IMR-90 (cell line): Measurements from ENCODE around the gene ITLN1. TPM values are rescaled to one million over a fixed set of nuclear protein-coding genes. Genes with fewer than 3 reads are reported as not detected.
"Not testable (repeated sequence)": the region's sequence is repeated elsewhere in the genome, so short reads cannot be mapped to it uniquely, and the experiment has no call there.

ENCODE experiments used
- ATAC-seq: fragments of 200-7000 bp; cut with Tn5 transposase; 2 replicates; pipeline ENCODE4 v1.9.1; 2020; ENCODE audit warnings: low read depth, mild to moderate bottlenecking, moderate library complexity
- BruUV-seq: library from RNA; stranded (reverse); fragments of 400-500 nt; replicated peaks from 2 replicates; lab custom pipeline; 2021; lab: Mats Ljungman, UMichigan
- CTCF ChIA-PET: fragments of 300-600 bp; formaldehyde crosslinking; extraction: SDS; loops from one replicate; lab custom pipeline; 2021; ENCODE audit warnings: antibody characterized with exemption; lab: Yijun Ruan, JAX
- POLR2A ChIA-PET: fragments of 300-600 bp; sonication (Branson Sonifier 250); formaldehyde crosslinking; loops from one replicate; lab custom pipeline; 2022; ENCODE audit warnings: antibody characterized with exemption; ENCODE audit not compliant: unreplicated experiment; lab: Charles Lee
- DNase-seq: peaks from one replicate; pipeline ENCODE4 v3.0.0; 2013
- H2AFZ ChIP-seq: replicated peaks from 2 replicates; pipeline ENCODE3; 2013; ENCODE audit warnings: low read length, mild to moderate bottlenecking; ENCODE audit not compliant: poor library complexity
- H2AK5ac ChIP-seq: 2 replicates; pipeline ENCODE4 v1.6.1; 2013; ENCODE audit warnings: low read depth, low read length, inconsistent platforms
- H2AK9ac ChIP-seq: replicated peaks from 2 replicates; pipeline ENCODE3; 2013; ENCODE audit warnings: mild to moderate bottlenecking, low read depth, low read length, moderate library complexity; ENCODE audit not compliant: poor library complexity
- H2BK120ac ChIP-seq: 2 replicates; pipeline ENCODE4 v1.6.1; 2013; ENCODE audit warnings: low read depth, low read length, inconsistent platforms
- H2BK15ac ChIP-seq: 3 replicates; pipeline ENCODE4 v1.6.1; 2013; ENCODE audit warnings: low read depth, low read length, inconsistent platforms
- H2BK20ac ChIP-seq: 2 replicates; pipeline ENCODE4 v1.6.1; 2013; ENCODE audit warnings: low read depth, mild to moderate bottlenecking, inconsistent platforms, low read length, moderate library complexity
- H2BK5ac ChIP-seq: 2 replicates; pipeline ENCODE4 v1.6.1; 2013; ENCODE audit warnings: mild to moderate bottlenecking, low read depth, low read length, inconsistent platforms; ENCODE audit not compliant: poor library complexity, severe bottlenecking
- H3K14ac ChIP-seq: replicated peaks from 2 replicates; pipeline ENCODE4 v1.6.1; 2013; ENCODE audit warnings: low read depth, low read length, inconsistent platforms
- H3K18ac ChIP-seq: 2 replicates; pipeline ENCODE4 v1.6.1; 2013; ENCODE audit warnings: low read depth, low read length, control low read depth
- H3K23ac ChIP-seq: 2 replicates; pipeline ENCODE4 v1.6.1; 2013; ENCODE audit warnings: low read depth, low read length, inconsistent platforms
- H3K27ac ChIP-seq: 2 replicates; pipeline ENCODE4 v1.5.1; 2013; ENCODE audit warnings: mild to moderate bottlenecking, control low read depth, low read length; ENCODE audit not compliant: insufficient read depth
- H3K27me3 ChIP-seq: 2 replicates; pipeline ENCODE4 v1.6.1; 2013; ENCODE audit warnings: low read length; ENCODE audit not compliant: control insufficient read depth, insufficient read depth
- H3K36me3 ChIP-seq: 2 replicates; pipeline ENCODE4 v1.6.1; 2013; ENCODE audit warnings: low read length, mixed read lengths; ENCODE audit not compliant: control insufficient read depth, insufficient read depth
- H3K4ac ChIP-seq: 2 replicates; pipeline ENCODE4 v1.6.1; 2013; ENCODE audit warnings: low read depth, low read length, inconsistent platforms
- H3K4me1 ChIP-seq: 2 replicates; pipeline ENCODE4 v1.6.1; 2013; ENCODE audit warnings: low read length, mixed read lengths; ENCODE audit not compliant: control insufficient read depth, insufficient read depth
- H3K4me2 ChIP-seq: 2 replicates; pipeline ENCODE4 v1.6.1; 2013; ENCODE audit warnings: low read depth, mild to moderate bottlenecking, control low read depth, low read length, moderate library complexity
- H3K4me3 ChIP-seq: 2 replicates; pipeline ENCODE4 v1.5.1; 2013; ENCODE audit warnings: low read depth, mild to moderate bottlenecking, control low read depth, low read length, moderate library complexity; ENCODE audit not compliant: insufficient read depth
- H3K56ac ChIP-seq: 2 replicates; pipeline ENCODE4 v1.6.1; 2013; ENCODE audit warnings: low read length, inconsistent platforms; ENCODE audit not compliant: insufficient read depth; ENCODE audit errors: extremely low read depth
- H3K79me1 ChIP-seq, 2 experiments: 2 replicates each; pipeline ENCODE4 v1.6.1; 2013; ENCODE audit warnings: low read length in 2 of 2, inconsistent platforms in 1 of 2, low read depth in 1 of 2
- H3K9ac ChIP-seq: 2 replicates; pipeline ENCODE4 v1.6.1; 2013; ENCODE audit warnings: low read depth, low read length, control low read depth
- H3K9me1 ChIP-seq: 2 replicates; pipeline ENCODE4 v1.6.1; 2013; ENCODE audit warnings: low read length, inconsistent platforms; ENCODE audit not compliant: insufficient read depth
- H3K9me3 ChIP-seq: 2 replicates; pipeline ENCODE4 v1.6.1; 2013; ENCODE audit warnings: low read length; ENCODE audit not compliant: control insufficient read depth, insufficient read depth
- H4K20me1 ChIP-seq: 2 replicates; pipeline ENCODE4 v1.6.1; 2013; ENCODE audit warnings: low read length, inconsistent platforms; ENCODE audit not compliant: insufficient read depth
- H4K5ac ChIP-seq: 2 replicates; pipeline ENCODE4 v1.6.1; 2013; ENCODE audit warnings: mild to moderate bottlenecking, low read depth, low read length, control low read depth
- H4K8ac ChIP-seq, 2 experiments: 2 replicates each; pipeline ENCODE4 v1.6.1; 2013; ENCODE audit warnings: low read depth in 2 of 2, low read length in 2 of 2, control low read depth in 1 of 2, inconsistent platforms in 1 of 2
- H4K91ac ChIP-seq: 2 replicates; pipeline ENCODE4 v1.6.1; 2013; ENCODE audit warnings: low read depth, low read length, inconsistent platforms; ENCODE audit not compliant: insufficient read depth
- FOS ChIP-seq: fragments of 150-350 bp; IDR thresholded peaks from 2 replicates; pipeline ENCODE4 v1.6.1; 2016; ENCODE audit warnings: low read depth, low read length
- MAFK ChIP-seq: IDR thresholded peaks from 2 replicates; pipeline ENCODE4 v1.6.1; 2012; ENCODE audit warnings: low read depth, low read length, improper control_type of control experiment
- MXI1 ChIP-seq: IDR thresholded peaks from 2 replicates; pipeline ENCODE4 v1.6.1; 2012; ENCODE audit warnings: low read depth, mild to moderate bottlenecking, low read length, moderate library complexity, borderline replicate concordance
- USF2 ChIP-seq: fragments of 150-350 bp; IDR thresholded peaks from 2 replicates; pipeline ENCODE4 v1.6.1; 2017; ENCODE audit warnings: mild to moderate bottlenecking, antibody characterized with exemption, low read length, low read depth
- WGBS, 2 experiments: methylation state at CpG; one replicate each; pipeline versions ENCODE4 v1.1.5 to v1.1.7; 2013; ENCODE audit warnings: missing lambda C conversion rate in 2 of 2; ENCODE audit not compliant: insufficient read length in 1 of 2; ENCODE audit errors: extremely low coverage in 2 of 2; 5-methylcytosine and 5-hydroxymethylcytosine counted together
- dilution Hi-C: fragments of 300-500 bp; cut with HindIII; formaldehyde crosslinking; loops from one replicate; pipeline ENCODE4 v1.14.3; 2018; ENCODE audit warnings: low sequenced_read_pairs; ENCODE audit not compliant: unreplicated experiment
- in situ Hi-C: fragments of 300-500 bp; cut with MboI; formaldehyde crosslinking; loops from 3 replicates; pipeline ENCODE4 v1.14.3; 2019; ENCODE audit warnings: low sequenced_read_pairs, inconsistent platforms, mixed read lengths
- intact Hi-C: fragments of 100-400 bp; cut with micrococcal nuclease; formaldehyde crosslinking; loops from 2 replicates; pipeline ENCODE4 v1.10.0; 2022
- polyA plus RNA-seq, 3 experiments: library from polyadenylated mRNA; depleted of rRNA; stranded (reverse); fragments of >200 nt; gene quantifications; 2 replicates each; pipeline ENCODE4 v1.2.3, GENCODE V29; 2012; ENCODE audit warnings: low replicate concordance in 1 of 3
- total RNA-seq: library from RNA; depleted of rRNA; stranded (reverse); fragments of >200 nt; gene quantifications from 2 replicates; pipeline ENCODE4 v1.2.3, GENCODE V29; 2012

Gene ITLN1
- total and polyA plus RNA-seq, 2 of the 4 experiments (the other 2 are of a cell fraction), result not detected

GRCh38 chr1:160901768-160902167 lies 16.8 kb upstream of the ITLN1 start:
- no peak overlapping the region for H2BK120ac ChIP-seq
- H4K91ac ChIP-seq, result no peak overlapping the region
- DNase-seq (no peak), ATAC-seq (no peak)
- H3K27ac ChIP-seq, result no peak overlapping the region
- no TSS peak for BruUV-seq
- no peak overlapping the region for H3K23ac ChIP-seq
- H3K4me2 ChIP-seq, result no peak overlapping the region
- H3K14ac ChIP-seq, result no peak overlapping the region
- H3K18ac ChIP-seq, result no peak overlapping the region
- no peak overlapping the region for H3K9ac ChIP-seq
- no peak overlapping the region for H4K5ac ChIP-seq
- intact Hi-C loops, result no loop called here
- no peak overlapping the region for H2AK9ac ChIP-seq
- H3K36me3 ChIP-seq, result no peaks in the 10 kb centered on the region
- dilution Hi-C loops, result no loop called here
- H2BK20ac ChIP-seq, result no peak overlapping the region
- no peaks in the 10 kb centered on the region for H3K9me1 ChIP-seq
- no peak overlapping the region for H3K4ac ChIP-seq
- H2BK5ac ChIP-seq, result no peak overlapping the region
- no peak overlapping the region for H3K56ac ChIP-seq
- H3K4me1 ChIP-seq, result no peaks in the 10 kb centered on the region
- no peak overlapping the region for H4K8ac ChIP-seq
- H3K27me3 ChIP-seq, result no peaks in the 10 kb centered on the region; the same call in 1 of the 2 replicates
- ChIA-PET CTCF (no interaction called here), POLR2A (no interaction called here)
- no peak for TF ChIP-seq MXI1
- no peak for TF ChIP-seq USF2
- no peak for TF ChIP-seq FOS
- no peak for TF ChIP-seq MAFK
- in situ Hi-C loops, result no loop called here
- H3K4me3 ChIP-seq, result no peak overlapping the region
- H2AFZ ChIP-seq, result no peak overlapping the region
- H2BK15ac ChIP-seq, result no peak overlapping the region
- H3K79me1 ChIP-seq, result no peaks in the 10 kb centered on the region
- WGBS, 2 experiments, result 25% methylated on average over 2 of the region's 2 CpGs; no CpG with 5 or more reads in 1 of the 2 experiments
- H3K9me3 ChIP-seq, result no peaks in the 10 kb centered on the region
- H2AK5ac ChIP-seq, result no peak overlapping the region
- H4K20me1 ChIP-seq, result no peaks in the 10 kb centered on the region

- H2AFZ ChIP-seq, H3K4me3 ChIP-seq, POLR2A ChIA-PET, H2AK5ac ChIP-seq, H3K36me3 ChIP-seq, H2BK120ac ChIP-seq, H3K9me3 ChIP-seq, H2BK20ac ChIP-seq, H3K9me1 ChIP-seq, H4K91ac ChIP-seq, H4K20me1 ChIP-seq, H3K4me2 ChIP-seq, CTCF ChIA-PET, H4K5ac ChIP-seq, H2AK9ac ChIP-seq, dilution Hi-C loops, H3K27ac ChIP-seq, H3K56ac ChIP-seq, H3K9ac ChIP-seq, H3K14ac ChIP-seq, H3K4ac ChIP-seq, DNase-seq, H3K4me1 ChIP-seq, in situ Hi-C loops, H3K23ac ChIP-seq, intact Hi-C loops, ATAC-seq, H2BK15ac ChIP-seq, H4K8ac ChIP-seq, H2BK5ac ChIP-seq, H3K27me3 ChIP-seq, BruUV-seq, H3K18ac ChIP-seq, H3K79me1 ChIP-seq: not testable (repeated sequence)
- WGBS, 2 experiments, result 20% methylated on average over 1 of the region's 3 CpGs; no CpG with 5 or more reads in 1 of the 2 experiments
These were observed 15.7 kb upstream of the ITLN1 start for GRCh38 chr1:160900683-160901082.
